Activated T-cell treated with anti-CD3 and anti-CD28 coated beads, Interleukin-2, amount 50 U/mL, for 4 hours (primary cell): Measurements from ENCODE around the gene KLHDC8A. TPM values are rescaled to one million over a fixed set of nuclear protein-coding genes. Genes with fewer than 3 reads are reported as not detected.
"Not testable (repeated sequence)": the region's sequence is repeated elsewhere in the genome, so short reads cannot be mapped to it uniquely, and the experiment has no call there.

Experiments
- ATAC-seq, 2 donors: fragments of 200-7000 bp; cut with Tn5 transposase; one replicate each; pipeline ENCODE4 v1.10.0; 2021
- DNase-seq: peaks from one replicate; pipeline ENCODE4 v3.0.0-alpha.2; 2020
- H3K27me3 Mint-ChIP-seq: one replicate; pipeline ENCODE4 v1.8.0; 2021; ENCODE audit warnings: low read depth, mixed read lengths
- H3K36me3 Mint-ChIP-seq: one replicate; pipeline ENCODE4 v1.8.0; 2022; ENCODE audit warnings: mixed read lengths; ENCODE audit not compliant: insufficient read depth
- H3K4me1 Mint-ChIP-seq: one replicate; pipeline ENCODE4 v1.8.0; 2021; ENCODE audit warnings: low read depth, mixed read lengths
- H3K4me3 Mint-ChIP-seq: one replicate; pipeline ENCODE4 v1.8.0; 2021; ENCODE audit warnings: mild to moderate bottlenecking, moderate library complexity, mixed read lengths
- H3K9me3 Mint-ChIP-seq: one replicate; pipeline ENCODE4 v1.8.0; 2021; ENCODE audit warnings: mixed read lengths
- total RNA-seq, 3 donors: library from RNA; stranded (reverse); gene quantifications; one replicate each; pipeline ENCODE4 v1.2.1, GENCODE V29; 2021

KLHDC8A gene
- total RNA-seq, 3 donors from 2014 or later = 0.05 TPM; not detected in 2

DNA sequence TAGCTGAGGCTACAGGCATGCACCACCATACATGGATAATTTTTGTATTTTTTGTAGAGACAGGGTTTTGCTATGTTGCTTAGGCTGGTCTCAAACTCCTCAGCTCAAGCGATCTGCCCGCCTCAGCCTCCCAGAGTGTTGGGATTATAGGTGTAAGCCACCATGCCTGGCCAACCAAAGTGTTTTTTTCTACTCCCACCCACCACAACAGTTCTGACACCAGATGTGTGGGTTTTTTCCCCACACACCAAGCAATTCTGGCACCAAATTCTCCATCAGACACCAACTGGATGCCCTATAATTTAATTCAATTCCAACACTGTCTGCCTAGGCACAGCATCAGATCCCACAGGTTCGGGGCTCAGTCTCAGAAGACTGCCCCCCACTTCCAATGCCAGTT lies 20.6 kb upstream of the KLHDC8A start:
- H3K27me3 Mint-ChIP-seq = peaks cover 25% of the 10 kb centered on the region
- H3K4me1 Mint-ChIP-seq = peaks cover 21% of the 10 kb centered on the region
- H3K4me3 Mint-ChIP-seq = no peak overlapping the region
- DNase-seq = no peak
- ATAC-seq = no peak
- no peaks in the 10 kb centered on the region for H3K36me3 Mint-ChIP-seq
- no peaks in the 10 kb centered on the region for H3K9me3 Mint-ChIP-seq

DNA sequence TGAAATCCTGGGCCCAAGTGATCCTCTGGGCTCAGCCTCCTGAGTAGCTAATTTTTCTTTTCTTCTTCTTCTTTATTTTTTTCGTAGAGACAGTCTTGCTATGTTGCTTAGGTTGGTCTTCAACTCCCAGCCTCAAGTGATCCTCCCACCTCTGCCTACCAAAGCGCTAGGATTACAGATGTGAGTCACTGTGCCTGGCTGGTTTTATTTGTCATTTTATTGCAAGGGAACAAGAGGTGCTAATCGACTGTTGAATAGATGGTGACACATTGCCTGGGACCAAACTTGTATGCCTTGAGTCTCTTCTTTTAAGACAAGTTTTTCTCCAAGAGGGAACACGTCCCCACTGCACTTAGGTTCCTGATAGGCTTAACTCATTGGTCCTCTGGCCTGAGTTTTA lies 20.0 kb upstream of the KLHDC8A start:
- H3K4me3 Mint-ChIP-seq = no peak overlapping the region
- ATAC-seq (no peak), DNase-seq (no peak)
- no peaks in the 10 kb centered on the region for H3K9me3 Mint-ChIP-seq
- H3K4me1 Mint-ChIP-seq = peaks cover 21% of the 10 kb centered on the region
- peaks cover 25% of the 10 kb centered on the region for H3K27me3 Mint-ChIP-seq
- H3K36me3 Mint-ChIP-seq = no peaks in the 10 kb centered on the region

DNA sequence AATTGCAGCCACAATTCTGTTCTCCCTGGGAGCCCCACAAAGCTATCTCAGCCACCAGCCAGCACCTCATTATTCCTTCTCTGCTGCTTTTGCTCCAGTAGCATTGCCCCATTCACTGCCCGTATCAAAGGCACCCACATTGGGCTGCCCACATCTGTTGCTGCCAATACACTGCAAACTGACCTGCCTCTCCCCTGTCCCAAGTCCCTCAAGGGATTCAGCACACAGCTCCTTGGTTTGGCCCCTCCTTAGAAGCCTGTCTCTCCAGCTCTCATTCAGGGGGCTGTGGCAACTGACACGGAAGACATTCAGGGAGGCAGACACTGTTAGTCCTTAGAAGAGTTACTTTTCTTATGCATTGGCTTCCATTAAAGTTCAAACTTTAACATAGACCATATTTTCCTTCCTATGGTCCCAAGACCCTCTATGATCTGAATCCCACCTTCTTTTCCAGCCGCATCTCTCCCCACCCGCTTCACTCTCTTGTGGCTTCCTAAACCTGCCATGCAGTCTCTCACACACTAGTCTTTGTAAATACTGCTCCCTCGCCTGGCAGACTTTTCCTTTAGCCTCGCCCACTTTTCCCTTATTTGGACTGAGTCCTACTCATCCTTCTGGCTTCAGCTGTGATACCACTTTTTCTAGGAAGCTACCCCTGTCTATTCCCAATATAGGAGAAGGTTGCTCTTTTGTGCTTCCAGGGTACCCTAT lies 19.3 kb upstream of the KLHDC8A start:
- DNase-seq (no peak), ATAC-seq (no peak)
- Mint-ChIP-seq H3K27me3 (peaks cover 25% of the 10 kb centered on the region), H3K4me1 (peaks cover 21% of the 10 kb centered on the region), H3K4me3 (no peak overlapping the region), H3K9me3 (no peaks in the 10 kb centered on the region), H3K36me3 (no peaks in the 10 kb centered on the region)

DNA sequence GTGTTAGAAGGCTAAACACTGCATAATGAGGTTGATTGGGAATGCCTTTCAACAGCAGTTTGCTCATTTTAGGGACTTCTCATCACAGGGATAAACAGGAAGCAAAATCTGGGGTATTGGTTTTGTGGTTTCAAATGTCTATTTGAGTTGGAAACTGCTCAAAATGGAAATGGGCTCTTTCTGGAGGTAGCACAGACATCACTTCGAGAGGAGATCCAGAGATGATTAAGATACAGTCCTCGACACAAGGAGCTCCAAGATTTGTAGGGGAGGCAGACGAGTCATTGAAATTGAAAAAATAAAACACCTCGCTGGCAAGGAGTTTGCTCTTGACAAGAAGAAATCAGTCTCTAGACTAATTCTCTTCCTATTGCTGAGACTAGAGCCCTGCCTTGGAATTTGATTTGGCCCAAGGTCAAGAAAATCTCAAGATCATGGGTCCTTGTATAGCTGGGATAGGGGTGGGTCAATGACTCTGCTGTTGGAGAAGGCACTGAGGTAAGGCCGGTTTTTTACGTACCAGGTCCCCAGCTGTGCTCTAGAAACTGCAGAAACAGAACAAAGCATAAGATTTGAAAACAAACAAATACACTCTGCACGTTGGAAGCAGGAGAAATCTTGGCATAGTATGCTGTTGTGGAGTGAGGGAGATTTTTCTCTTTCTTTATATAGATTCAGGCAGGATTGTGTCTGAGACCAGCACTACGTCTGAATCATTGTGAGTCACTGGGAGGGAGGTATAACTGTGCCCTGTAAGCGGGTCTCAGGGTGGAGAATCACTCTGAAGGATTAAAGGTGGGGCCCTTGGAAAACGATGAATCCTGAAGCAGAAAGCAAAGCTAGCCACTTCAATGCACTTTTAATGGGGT lies 17.7 kb upstream of the KLHDC8A start:
- ATAC-seq (peak in 1 of 2 donors; percentile 51), DNase-seq (no peak)
- Mint-ChIP-seq H3K27me3 (peaks cover 19% of the 10 kb centered on the region), H3K4me3 (no peak overlapping the region), H3K9me3 (no peaks in the 10 kb centered on the region), H3K4me1 (peaks cover 21% of the 10 kb centered on the region), H3K36me3 (no peaks in the 10 kb centered on the region)

DNA sequence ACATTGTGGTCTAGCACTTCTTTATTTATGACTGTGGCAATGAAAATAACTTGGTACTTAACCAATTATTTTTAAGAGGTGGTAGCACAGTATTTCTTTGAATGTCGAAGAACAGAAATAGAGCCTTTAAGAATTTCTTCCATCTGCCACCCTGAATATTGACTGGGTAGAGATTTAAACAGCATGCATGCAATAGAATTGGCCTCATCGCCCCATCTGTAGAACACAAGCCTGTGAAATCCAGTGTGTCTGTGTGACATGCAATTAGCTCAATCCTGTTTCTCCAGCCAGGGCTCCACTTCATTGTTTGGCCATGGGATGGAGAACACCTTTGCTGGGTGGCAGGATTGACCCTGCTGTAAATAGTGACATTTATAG lies 17.1 kb upstream of the KLHDC8A start:
- Mint-ChIP-seq H3K4me3 (no peak overlapping the region), H3K4me1 (peaks cover 21% of the 10 kb centered on the region), H3K27me3 (peaks cover 15% of the 10 kb centered on the region), H3K36me3 (no peaks in the 10 kb centered on the region), H3K9me3 (no peaks in the 10 kb centered on the region)
- DNase-seq (no peak), ATAC-seq (no peak)

DNA sequence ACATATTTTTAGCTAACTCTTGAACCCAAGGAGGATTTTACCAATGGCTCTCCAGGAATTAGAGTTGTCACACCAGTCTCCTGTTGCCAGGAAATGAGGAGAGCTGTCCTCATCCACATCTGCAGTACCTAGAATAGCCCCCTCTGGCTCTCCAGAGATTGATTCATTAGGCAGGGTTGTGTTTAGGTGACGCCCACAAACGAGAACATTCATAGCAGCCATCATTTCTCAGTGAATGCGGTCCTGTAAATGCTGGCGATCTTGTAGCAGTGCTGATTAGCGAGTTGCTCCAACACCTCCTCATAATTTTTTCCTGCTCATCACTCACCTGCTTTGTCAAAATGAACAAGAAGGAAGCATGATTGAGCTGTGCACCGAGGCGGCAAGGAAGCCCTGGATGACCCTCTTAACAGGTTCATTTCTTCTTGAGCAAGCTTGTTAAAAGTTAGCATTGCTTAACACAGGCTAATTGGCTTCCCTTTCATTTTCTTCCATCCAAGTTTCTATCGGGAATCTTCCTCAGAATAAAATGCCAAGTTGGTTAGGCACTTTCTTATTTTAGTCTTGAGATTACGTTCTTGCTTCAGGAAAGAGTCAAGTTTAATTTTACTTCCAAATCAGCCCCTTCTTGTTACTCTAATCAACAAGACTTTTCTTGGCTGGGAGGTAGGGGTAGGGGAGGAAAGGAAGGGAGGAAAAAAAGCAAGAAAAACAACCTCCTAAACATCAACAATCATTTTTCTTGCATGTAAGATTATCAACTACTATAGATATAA lies 16.5 kb upstream of the KLHDC8A start:
- Mint-ChIP-seq H3K27me3 (peaks cover 12% of the 10 kb centered on the region), H3K4me3 (no peak overlapping the region), H3K4me1 (peaks cover 21% of the 10 kb centered on the region), H3K9me3 (no peaks in the 10 kb centered on the region), H3K36me3 (no peaks in the 10 kb centered on the region)
- DNase-seq = no peak
- ATAC-seq = no peak

DNA sequence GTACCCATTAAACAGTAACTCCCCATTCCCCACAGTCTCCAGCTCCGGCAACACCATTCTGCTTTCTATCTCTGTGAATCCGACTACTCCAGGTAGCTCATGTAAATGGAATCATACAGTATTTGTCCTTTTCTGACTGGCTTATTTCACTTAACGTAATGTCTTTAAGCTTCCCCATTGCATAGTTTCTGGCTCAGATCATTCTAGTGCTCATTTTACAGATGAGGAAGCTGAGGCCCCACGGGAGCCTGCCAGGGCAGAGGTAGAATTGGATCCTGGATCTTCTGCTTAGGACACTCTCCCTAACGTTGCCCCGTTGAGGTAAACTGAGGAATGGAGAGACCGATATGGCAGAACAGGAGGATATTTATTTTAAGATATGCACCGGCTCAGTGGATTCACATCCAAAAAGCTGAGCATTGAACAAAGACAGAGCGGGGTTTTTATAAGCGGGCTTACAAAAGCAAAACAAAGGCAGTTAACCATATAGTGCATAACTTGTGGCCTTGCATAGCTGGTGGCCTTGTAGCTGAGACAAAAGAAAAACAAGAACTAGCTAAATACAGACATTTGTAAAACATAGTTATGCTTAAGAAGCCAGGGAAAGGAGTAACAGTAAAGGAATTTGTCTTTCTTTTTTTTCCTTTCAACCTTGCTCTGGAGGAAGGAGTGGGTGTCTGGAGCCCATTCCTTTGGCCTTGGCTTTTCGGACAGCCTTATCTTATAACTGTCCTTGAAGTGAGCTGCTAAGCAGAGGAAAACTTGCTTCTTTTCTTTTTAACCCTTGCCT lies 15.3 kb upstream of the KLHDC8A start:
- Mint-ChIP-seq H3K27me3 (peaks cover 6% of the 10 kb centered on the region), H3K4me3 (no peak overlapping the region), H3K36me3 (no peaks in the 10 kb centered on the region), H3K4me1 (peaks cover 21% of the 10 kb centered on the region), H3K9me3 (no peaks in the 10 kb centered on the region)
- DNase-seq = no peak
- ATAC-seq = no peak

DNA sequence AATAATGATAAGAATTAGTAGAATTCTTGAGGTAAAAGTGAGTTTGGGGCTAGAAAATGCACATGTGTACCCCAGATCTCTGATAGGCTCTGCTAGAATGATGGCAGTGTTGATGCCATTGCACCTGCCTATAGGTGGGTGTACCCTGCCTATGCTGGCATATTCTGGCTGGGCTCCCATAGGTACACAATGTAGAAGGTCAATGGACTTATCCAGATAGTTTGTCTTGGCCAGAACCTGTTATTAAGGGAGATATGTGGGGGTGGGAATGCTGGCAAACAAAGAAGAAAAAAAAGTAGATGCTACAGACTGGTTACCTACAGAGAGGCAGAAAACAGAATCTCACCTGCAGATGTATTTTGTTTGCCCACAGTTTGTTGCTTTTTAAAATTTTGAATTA lies 14.1 kb upstream of the KLHDC8A start:
- no peak for ATAC-seq
- DNase-seq = no peak
- Mint-ChIP-seq H3K27me3 (no peaks in the 10 kb centered on the region), H3K36me3 (no peaks in the 10 kb centered on the region), H3K4me3 (no peak overlapping the region), H3K4me1 (peaks cover 15% of the 10 kb centered on the region), H3K9me3 (no peaks in the 10 kb centered on the region)

DNA sequence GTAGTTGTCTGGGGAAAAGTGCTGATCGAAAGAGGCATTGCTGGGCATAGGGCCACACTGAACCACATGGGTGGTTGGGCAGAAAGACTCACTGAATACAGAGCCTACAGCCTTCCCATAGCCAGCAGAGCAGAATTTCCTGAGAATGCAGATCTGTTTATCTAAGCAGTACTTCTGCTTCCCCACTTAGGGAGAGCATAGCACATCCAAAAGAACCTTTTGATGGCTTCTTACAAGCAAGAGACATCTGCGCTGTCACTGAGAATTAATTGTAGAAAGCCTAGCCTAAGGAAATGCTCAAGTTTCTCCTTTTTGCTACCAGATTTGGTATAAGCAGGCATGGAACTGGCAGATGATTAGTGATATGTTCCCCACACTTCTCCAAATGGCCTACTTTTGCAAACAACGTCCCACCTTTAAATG lies 13.0 kb upstream of the KLHDC8A start:
- DNase-seq (no peak), ATAC-seq (no peak)
- H3K36me3 Mint-ChIP-seq = no peaks in the 10 kb centered on the region
- H3K27me3 Mint-ChIP-seq = peaks cover 2% of the 10 kb centered on the region
- H3K4me3 Mint-ChIP-seq = no peak overlapping the region
- H3K4me1 Mint-ChIP-seq = peaks cover 12% of the 10 kb centered on the region
- H3K9me3 Mint-ChIP-seq = no peaks in the 10 kb centered on the region

DNA sequence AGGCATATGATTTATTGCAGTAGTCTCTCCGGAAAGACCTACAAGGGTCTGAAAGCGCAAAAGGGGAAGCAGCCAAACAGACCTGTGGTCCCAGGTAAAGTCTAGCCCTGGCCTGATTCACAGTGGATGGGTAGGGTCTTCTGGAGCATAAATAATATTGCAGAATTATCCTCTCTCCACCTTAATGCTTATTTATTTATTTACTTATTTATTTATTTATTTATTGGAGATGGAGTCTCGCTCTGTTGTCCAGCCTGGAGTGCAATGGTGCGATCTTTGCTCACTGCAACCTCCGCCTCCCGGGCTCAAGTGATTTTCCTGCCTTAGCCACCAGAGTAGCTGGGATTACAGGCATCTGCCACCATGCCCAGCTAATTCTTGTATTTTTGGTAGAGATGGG lies 11.8 kb upstream of the KLHDC8A start:
- H3K9me3 Mint-ChIP-seq = no peaks in the 10 kb centered on the region
- ATAC-seq = no peak
- no peaks in the 10 kb centered on the region for H3K4me1 Mint-ChIP-seq
- DNase-seq = no peak
- peaks cover 2% of the 10 kb centered on the region for H3K27me3 Mint-ChIP-seq
- no peak overlapping the region for H3K4me3 Mint-ChIP-seq
- H3K36me3 Mint-ChIP-seq = no peaks in the 10 kb centered on the region

DNA sequence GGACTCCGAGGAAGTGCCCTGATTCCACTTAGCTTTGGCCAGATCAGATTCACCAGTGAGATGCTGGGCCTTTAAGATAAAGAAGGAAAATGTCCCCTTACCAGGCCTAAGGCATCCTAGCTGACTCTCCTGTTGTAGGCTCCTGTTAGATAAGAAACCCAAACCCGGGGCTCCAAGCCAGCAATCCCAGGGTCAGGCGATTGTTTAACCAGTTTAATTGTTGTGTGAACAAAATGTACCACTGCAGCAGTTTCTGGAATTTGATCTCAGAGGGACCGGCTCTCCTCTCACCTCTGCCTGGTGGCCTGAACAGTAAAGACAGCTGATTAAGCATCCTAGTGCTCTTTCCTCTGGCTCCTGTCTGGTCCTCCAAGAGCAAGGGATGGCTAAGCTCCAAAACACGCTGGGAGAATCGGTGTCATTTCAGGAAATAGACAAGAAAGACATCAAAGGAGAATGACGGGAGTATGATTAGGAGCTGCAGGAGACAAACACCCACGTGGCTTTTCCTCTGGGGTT lies 9.3 kb upstream of the KLHDC8A start:
- Mint-ChIP-seq H3K36me3 (no peaks in the 10 kb centered on the region), H3K27me3 (peaks cover 2% of the 10 kb centered on the region), H3K4me3 (no peak overlapping the region), H3K4me1 (no peaks in the 10 kb centered on the region), H3K9me3 (no peaks in the 10 kb centered on the region)
- ATAC-seq (no peak), DNase-seq (no peak)

DNA sequence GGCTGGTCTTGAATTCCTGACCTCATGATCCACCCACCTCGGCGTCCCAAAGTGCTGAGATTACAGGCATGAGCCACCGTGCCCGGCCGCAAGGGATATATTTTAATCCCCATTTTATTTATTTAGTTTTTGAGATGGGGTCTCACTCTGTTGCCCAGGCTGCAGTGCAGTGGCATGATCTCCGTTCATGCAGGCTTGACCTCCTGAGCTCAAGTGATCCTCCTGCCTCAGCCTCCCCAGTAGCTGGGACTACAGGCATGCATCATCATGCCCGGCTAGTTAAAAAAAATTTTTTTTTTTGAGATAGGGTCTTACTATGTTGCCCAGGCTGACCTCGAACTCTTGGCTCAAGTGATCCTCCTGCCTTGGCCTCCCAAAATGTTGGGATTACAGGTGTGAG lies 8.4 kb upstream of the KLHDC8A start:
- not testable (repeated sequence) for H3K9me3 Mint-ChIP-seq, ATAC-seq, DNase-seq, H3K4me3 Mint-ChIP-seq, H3K4me1 Mint-ChIP-seq, H3K27me3 Mint-ChIP-seq, H3K36me3 Mint-ChIP-seq

DNA sequence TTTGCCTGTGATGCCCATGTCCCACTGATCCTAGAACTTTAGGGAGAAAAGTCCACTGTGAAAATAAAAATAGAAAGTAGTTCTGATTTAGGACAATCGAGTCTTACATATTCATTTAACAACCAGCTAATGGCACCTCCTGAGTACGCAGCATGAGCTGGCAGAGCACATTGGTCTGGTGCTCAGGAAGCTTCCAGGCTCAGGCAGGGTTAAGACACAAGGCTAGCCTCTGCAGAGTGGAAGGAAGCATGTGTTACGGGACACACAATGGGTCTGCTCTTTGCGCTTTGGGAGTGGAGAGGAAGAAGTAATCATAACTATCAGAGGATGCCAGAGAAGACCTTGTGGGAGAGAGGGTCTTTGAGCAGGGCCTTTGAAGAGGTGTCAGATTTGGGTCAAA lies 4.2 kb upstream of the KLHDC8A start:
- no peak overlapping the region for H3K4me3 Mint-ChIP-seq
- H3K36me3 Mint-ChIP-seq = no peaks in the 10 kb centered on the region
- DNase-seq = no peak
- no peaks in the 10 kb centered on the region for H3K9me3 Mint-ChIP-seq
- no peak for ATAC-seq
- peaks cover 17% of the 10 kb centered on the region for H3K27me3 Mint-ChIP-seq
- no peaks in the 10 kb centered on the region for H3K4me1 Mint-ChIP-seq
